Measurements from ENCODE around the gene ACTR3C.
"Not testable (repeated sequence)": the region's sequence is repeated elsewhere in the genome, so short reads cannot be mapped to it uniquely, and the experiment has no call there.

ACTR3C gene

DNA sequence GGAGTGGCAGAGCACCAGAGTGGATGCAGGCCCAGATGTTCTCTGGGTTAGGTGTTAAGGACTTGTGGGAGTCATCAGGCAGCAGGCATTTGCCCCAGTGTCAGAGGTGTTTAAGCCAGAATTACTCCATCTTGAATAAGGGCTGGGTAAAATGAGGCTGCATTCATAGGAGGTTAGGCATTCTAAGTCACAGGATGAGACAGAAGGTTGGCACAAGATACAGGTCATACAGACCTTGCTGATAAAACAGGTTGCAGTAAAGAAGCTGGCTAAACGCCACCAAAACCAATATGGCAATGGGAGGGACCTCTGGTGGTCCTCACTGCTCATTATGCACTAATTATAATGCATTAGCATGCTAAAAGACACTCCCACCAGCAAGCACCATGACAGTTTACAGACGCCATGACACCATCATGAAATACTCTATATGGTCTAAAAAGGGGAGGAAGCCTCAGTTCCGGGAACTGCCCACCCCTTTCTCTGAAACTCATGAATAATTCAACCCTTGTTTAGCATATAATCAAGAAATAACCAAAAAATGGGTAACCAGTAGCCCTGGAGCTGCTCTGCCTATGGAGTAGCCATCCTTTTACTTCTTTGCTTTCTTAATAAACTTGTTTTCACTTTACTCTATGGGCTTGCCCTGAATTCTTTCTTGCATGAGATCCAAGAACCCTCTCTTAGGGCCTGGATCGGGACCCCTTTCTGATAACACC lies 1.1 kb downstream of the ACTR3C start:
- H3K27ac ChIP-seq, result peak overlapping the region in 19 of 21 experiments; percentile 64 to 99 (median 90)
- peak overlapping the region; percentile 50 to 70 (median 55) for H3K4me3 ChIP-seq

DNA sequence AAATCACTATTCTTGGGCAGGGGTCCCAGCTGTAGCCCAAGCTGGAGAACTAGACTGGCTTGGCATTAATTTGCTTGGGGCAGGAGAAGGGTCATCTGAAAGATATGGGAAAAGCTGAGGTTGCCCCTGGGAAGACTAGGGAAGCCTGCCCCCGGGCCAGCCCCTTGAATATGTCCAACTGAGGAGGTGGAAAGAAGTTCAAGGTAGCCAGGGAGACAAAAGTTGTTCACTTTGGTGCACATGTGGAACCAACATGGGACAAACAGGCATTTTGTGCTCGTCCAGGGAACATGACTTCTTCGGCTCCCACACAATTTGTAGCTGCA lies 1.6 kb downstream of the ACTR3C start:
- Histone ChIP-seq H3K27ac (peak overlapping the region in 13 of 21 experiments; percentile 4 to 99 (median 44)), H3K4me3 (no peak overlapping the region)

DNA sequence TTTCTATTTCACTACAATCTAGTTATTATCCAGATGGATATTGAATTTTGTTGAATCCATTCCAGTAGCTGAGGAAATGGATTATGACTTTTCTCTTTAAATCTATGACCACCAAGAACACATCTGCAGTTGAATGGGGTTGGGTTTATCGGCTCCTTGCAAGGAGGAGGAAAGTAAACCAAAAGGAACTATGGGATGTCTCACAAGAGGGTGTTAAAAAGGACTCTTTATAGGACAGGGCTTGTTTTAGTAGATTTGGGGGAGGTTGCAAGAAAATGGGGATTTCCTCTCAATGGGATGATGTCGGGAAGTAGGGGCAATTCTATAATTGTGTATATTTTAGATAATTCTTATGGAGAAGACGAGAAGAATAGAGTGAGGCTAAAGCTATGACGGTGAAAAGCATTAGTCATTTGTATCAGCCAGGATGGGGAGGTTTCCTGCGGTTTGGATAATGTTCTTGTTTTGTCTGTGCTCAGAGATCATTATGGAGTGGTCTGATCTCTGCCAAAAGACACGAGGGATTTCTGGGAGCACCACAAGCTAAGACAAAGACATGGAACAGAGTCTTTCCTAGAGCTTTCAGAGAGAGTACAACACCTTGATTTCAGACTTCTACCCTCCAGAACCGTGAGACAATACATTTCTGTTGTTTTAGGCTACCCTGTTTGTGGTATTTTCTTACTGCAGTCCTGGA lies 5.4 kb downstream of the ACTR3C start:
- peak overlapping the region in 3 of 21 experiments; percentile 6 to 67 (median 8) for H3K27ac ChIP-seq
- H3K4me3 ChIP-seq, result no peak overlapping the region

DNA sequence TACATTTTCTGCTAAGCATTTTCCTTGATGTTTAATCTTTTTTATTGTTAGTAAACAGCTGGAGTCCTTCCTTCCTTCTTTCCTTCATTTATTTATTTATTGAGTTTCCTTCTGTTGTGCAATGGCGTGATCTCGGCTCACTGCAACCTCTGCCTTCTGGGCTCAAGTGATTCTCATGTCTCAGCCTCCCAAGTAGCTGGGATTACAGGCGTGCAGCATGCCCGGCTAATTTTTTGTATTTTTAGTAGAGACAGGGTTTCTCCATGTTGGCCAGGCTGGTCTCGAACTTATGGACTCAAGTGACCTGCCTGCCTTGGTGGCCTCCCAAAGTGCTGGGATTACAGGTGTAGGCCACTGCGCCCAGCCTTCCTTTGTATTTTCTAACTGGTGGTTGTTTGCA lies 6.4 kb downstream of the ACTR3C start:
- not testable (repeated sequence) for H3K4me3 ChIP-seq, H3K27ac ChIP-seq

DNA sequence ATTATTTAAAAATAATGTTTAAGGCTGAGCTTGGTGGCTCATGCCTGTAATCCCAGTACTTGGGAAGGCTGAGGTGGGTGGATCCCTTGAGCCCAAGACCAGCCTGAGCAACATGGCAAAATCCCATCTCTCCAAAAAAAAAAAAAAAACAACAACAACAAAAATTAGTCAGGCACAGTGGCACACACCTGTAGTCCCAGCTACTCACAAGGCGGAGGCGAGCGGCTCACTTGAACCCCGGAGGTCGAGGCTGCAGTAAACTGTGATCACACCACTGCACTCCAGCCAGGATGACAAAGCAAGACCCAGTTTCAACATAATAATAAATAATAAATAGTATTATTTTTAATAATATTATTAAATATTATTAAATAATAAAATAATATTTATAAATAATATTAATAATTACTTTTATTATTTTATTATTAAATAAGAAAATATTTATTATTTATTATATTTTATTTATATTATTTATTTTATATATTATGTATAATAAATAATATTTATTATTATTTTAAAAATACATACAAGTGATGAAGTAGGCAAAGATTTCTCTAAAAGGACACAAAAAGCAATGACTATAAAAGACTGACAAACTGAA lies 8.6 kb downstream of the ACTR3C start:
- Histone ChIP-seq H3K4me3 (no peak overlapping the region), H3K27ac (no peak overlapping the region)

DNA sequence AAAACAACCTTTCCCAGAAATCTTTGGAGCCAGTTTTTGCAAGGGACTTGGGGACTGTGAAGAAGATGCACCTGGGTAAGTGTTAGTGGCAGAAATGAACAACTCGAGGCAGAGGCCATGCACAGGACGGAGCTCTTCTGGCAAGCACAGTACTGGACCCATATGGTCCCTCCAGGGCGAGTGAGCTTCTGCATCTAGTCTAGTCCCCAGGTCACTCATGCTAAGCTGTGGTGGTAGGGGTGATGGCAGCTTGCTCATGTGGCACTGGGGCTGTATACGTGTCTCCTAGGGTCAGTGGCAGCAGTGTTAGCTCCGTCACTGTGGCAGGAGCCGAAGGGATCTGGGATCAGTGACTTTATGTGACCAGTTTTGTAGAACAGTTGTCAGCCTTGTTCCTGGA lies 9.5 kb downstream of the ACTR3C start:
- Histone ChIP-seq H3K27ac (no peak overlapping the region), H3K4me3 (no peak overlapping the region)

DNA sequence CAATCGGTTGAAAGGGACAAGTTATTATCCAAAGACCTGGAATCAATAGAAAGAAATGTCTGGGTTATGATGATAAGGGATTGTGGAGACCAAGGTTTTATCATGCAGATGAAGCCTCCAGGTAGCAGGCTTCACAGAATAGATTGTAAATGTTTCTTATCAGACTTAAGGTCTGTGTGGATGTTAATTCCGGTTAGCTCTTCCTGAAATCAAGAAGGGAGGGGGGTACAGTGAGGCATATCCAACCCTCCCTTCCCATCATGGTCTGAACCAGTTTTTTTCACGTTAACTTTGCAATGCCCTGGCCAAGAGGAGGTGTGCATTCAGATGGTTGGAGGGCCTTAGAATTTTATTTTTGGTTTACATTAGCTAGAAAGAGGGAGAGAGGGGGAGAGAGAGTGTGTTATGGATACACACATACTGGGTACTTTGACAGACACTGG lies 10.0 kb downstream of the ACTR3C start:
- Histone ChIP-seq H3K27ac (no peak overlapping the region), H3K4me3 (no peak overlapping the region)

DNA sequence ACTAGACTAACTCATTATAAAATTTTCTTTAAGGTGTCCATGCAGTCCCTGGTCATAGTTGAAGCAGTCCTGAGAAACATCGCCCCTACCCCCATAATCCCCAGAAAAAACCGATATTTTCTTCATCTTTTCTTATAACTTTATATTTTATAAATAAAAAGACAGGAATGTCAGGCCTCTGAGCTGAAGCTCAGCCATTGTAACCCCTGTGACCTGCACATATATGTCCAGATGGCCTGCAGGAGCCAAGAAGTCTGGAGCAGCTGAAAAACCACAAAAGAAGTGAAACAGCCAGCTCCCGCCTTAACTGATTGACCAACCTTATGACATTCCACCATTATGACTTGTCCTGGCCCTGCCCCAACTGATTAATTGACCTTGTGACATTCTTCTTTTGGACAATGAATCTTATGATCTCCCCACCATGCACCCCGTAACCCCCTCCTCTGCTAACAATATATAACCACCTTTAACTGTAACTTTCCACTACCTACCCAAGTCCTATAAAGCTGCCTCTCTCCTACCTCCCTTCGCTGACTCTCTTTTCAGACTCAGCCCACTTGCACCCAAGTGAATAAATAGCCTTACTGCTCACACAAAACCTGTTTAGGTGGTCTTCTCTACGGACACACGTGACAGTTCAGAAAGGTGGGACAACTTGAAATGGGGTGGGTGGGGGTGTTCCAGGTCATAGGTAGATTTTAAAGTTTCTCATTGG lies 10.5 kb downstream of the ACTR3C start:
- H3K4me3 ChIP-seq, result not testable (repeated sequence)

DNA sequence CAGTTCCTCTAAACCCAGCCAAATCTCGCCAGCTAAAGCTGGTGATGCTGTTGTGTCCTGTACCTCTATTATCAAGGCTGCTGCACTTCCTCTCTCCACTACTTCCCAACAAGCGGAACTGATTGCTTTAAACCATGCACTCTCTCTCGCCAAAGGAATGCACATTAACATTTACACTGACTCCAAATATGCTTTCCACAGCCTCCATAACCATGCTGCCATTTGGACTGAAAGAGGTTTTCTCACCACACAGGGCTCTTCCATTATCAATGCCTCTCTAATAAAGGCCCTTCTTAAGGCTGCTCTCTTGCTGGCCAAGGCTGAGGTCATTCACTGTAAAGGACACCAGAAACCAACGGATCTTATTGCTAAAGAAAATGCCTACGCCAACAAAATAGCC lies 11.6 kb downstream of the ACTR3C start:
- Histone ChIP-seq H3K4me3 (no peak overlapping the region), H3K27ac (no peak overlapping the region)

More for the DNA sequence above, 10.5 kb downstream of the ACTR3C start:
- H3K27ac ChIP-seq, result not testable (repeated sequence)

DNA sequence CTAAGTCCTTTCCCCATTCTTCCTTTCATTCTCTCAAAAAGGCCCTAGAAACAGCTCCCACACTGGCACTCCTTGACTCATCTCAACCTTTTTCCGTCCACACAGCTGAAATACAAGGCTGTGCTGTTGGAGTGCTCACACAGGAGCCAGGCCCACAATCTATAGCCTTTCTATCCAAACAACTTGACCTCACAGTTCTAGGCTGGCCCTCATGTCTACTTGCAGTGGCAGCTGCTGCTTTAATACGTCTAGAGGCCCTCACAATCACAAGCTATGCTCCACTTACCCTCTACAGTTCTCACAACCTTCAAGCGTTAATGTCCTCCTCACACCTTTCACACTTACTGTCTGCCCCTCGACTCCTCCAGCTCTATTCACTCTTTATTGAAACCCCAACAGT lies 12.2 kb downstream of the ACTR3C start:
- Histone ChIP-seq H3K27ac (no peak overlapping the region), H3K4me3 (no peak overlapping the region)

DNA sequence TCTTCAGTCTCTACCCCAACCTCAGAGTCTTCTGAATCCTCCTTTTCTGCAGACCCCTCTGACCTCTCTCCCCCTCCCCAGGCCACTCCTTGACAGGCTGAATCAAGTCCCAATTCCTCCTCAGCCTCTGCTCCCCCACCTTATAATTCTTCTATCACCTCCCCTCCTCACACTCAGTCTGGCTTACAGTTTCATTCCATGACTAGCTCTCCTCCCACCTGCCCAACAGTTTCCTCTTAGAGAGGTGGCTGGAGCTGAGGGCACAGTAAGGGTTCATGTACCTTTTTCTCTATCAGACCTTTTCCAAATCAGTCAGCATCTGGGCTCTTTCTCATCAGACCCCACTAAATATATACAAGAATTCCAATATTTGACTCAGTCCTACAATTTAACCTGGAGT lies 14.8 kb downstream of the ACTR3C start:
- Histone ChIP-seq H3K27ac (no peak overlapping the region), H3K4me3 (no peak overlapping the region)

DNA sequence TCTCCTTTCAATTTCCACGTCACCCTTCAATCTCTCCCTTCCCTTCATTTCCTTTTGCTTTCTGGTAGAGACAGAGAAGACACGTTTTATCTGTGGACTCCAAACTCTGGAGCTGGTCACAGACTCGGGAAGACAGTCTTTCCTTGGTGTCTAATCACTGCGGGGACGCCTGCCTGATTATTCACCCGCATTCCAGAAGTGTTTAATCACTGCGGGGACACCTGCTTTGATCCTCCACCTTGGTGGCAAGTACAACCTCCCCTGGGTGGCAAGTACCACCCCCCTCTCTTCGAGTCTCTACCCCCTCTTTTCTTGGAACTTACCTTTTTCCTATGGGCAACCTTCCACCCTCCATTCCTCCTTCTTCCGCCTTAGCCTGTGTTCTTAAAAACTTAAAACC lies 15.4 kb downstream of the ACTR3C start:
- Histone ChIP-seq H3K4me3 (no peak overlapping the region), H3K27ac (no peak overlapping the region)

DNA sequence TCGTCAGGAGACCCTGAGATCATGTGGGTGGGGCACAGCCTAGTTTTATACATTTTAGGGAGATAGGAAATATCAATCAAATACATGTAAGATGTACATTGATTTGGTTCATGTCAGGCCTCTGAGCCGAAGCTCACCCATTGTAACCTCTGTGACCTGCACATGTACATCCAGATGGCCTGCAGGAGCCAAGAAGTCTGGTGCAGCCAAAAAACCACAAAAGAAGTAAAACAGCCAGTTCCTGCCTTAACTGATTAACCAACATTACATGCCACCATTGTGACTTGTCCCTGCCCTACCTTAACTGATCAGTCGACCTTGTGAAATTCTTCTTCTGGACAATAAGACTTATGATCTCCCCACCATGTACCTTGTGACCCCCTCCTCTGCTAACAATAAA lies 16.2 kb downstream of the ACTR3C start:
- H3K4me3 ChIP-seq, result no peak overlapping the region
- no peak overlapping the region for H3K27ac ChIP-seq

DNA sequence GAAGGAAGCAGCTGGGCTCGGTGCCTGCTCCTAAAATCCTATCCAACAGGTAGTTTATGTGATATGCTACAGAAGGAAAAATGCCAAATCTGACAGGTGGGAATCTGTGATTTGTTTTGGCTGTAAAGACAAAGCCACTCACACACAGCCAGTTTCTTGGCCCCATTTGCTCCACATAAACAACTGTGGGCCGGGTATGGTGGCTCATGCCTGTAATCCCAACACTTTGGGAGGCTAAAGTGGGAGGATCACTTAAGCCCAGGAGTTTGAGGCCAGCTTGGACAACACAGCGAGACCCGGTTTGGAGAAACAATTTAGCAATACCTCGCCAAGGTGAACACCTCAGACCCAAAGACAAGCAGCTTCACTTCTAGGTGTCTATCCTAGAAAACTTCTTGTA lies 17.0 kb downstream of the ACTR3C start:
- H3K27ac ChIP-seq, H3K4me3 ChIP-seq: not testable (repeated sequence)

DNA sequence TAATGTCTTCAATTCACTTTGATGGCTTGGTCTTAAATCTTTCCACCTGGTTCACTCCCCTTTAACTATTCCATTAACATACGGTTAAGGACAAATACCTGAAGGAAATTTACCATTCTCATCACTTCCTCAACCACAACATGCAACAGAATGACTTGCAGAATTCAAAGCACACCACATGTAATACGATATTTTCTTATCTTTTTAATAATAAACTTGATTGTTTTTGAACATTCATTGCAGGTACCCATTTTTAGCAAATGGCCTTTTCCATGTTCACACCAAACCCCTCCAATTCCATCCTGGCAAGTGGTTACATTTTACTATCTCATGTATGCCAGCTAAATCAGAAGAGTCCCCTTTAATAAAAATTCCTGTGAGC lies 17.5 kb downstream of the ACTR3C start:
- H3K27ac ChIP-seq, result not testable (repeated sequence)

DNA sequence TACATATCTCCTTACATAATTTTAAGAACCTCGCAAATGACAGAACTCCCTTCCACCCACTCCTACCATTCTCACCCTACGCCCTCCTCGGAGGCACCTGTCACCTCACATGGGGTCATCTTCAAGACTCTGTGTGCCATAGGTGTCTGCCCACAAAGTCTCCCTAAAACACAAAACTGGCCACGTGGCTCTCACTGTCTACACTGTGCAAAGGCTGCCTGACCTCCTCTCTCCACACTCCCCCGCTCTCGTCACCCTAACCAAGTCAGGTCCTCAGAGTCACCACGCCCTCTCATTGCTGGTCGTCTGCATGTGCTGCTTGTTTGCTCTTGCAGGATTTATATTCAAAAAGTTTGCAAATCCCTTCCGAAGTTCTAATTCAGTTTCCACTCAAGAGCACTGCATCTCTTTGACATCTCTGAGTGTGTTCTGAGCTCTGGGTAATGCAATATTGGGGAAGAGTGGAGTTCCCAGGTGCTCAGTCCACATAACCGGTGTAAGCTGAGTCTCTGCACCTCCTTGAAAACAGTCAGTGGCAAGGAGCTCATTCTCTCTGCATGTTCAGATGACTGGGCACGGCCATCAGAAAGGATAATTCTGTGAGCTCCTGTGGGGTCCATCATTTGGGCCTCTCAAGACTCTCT lies 18.0 kb downstream of the ACTR3C start:
- H3K4me3 ChIP-seq, H3K27ac ChIP-seq: not testable (repeated sequence)

More for the DNA sequence above, 17.5 kb downstream of the ACTR3C start:
- H3K4me3 ChIP-seq, result not testable (repeated sequence)

DNA sequence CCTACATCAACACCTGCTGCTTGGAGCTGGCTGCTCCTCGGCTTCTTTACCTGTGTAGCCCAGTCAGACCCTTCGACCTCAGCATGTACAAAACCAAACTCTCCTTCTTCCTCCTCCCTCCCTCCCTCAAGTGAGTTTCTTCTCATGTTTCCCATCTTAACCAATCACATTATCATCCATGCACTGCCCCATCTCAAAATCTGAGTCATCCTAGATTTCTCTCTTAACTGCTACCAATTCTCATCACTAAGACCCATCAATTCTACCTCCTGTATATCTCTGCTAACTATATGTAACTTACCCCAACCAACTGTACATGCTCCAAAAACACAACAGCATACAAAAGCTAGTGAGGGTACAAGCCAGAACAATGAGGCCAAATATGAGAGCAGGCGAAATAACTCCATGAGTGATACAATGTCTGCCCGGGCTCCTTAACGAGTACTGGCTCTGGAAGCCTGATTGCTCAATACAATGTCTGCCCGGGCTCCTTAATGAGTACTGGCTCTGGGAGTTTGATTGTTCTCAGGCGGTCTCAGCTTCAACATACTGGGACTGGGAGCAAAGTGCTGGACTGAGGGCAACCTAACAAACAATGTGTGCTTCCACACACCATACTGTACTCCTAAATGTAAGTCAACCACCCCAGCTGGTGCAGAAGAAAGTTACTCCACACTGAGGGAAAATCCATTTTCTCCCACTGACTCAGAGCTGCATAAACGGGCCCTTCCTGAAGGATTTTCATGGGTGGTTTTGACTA lies 18.7 kb downstream of the ACTR3C start:
- not testable (repeated sequence) for H3K27ac ChIP-seq

DNA sequence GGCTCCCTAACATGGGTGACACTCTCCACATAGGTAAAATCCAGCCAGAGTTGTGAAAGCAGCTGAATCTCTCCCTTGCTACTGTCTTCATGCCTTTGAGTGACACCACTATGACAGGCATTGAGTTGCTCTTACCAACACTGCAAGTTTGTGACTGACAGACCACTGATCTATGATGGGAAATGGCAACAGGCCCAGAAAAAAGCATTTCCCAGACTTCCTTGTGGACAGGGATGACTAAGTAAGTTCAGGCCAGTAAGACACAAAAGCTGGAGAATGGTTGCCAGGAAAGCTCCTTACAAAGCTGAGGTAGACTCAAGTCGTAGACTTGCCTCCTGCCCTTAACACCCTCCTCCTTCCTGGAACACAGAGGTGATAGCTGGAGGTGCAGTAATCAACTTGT lies 20.4 kb downstream of the ACTR3C start:
- H3K27ac ChIP-seq, H3K4me3 ChIP-seq: not testable (repeated sequence)

More for the DNA sequence above, 18.7 kb downstream of the ACTR3C start:
- not testable (repeated sequence) for H3K4me3 ChIP-seq

DNA sequence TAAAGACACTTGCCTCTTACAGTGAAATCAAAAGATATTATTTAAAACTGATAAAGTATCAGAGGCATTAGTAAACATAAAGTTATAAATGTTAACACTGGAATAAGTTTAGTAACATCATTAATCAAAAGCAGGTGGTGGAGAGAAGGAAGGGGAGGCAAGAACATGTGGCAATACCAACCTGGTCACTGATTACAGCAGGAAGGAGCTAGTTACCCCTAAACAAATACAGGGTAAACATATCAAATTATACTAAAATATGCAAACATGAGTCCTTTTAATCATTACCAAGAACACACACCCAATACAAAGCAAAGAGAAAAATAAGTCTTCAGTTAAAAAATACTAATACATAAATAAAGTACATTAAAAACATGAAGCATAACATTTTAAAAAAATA lies 25.4 kb downstream of the ACTR3C start:
- H3K27ac ChIP-seq, H3K4me3 ChIP-seq: not testable (repeated sequence)
